GM18951 (cell line): ENCODE measurements around the gene CCDC50.

Experiments
- POLR2A ChIP-seq: IDR thresholded peaks from 4 replicates; pipeline ENCODE4 v1.6.1; 2011; ENCODE audit warnings: mild to moderate bottlenecking; ENCODE audit not compliant: insufficient read length, insufficient read depth; ENCODE audit errors: extremely low read depth
- in situ Hi-C: fragments of 300-500 bp; cut with MboI; formaldehyde crosslinking; loops from one replicate; pipeline ENCODE4 v1.12.0; 2022; ENCODE audit warnings: low sequenced_read_pairs, mixed read lengths, inconsistent platforms; ENCODE audit not compliant: unreplicated experiment

Gene CCDC50

GRCh38 chr3:191366675-191367074 is 37.5 kb downstream of the CCDC50 start:
- in situ Hi-C loops = loop anchor here (25.0 kb wide), 1 partner anchor 229 kb away; no protein-coding TSS in a partner anchor
- TF ChIP-seq POLR2A = no peak

- in situ Hi-C loops = loop anchor here (25.0 kb wide), 1 partner anchor 232 kb away; no protein-coding TSS in a partner anchor
- no peak for TF ChIP-seq POLR2A
These were observed 39.8 kb downstream of the CCDC50 start for GRCh38 chr3:191368755-191369615.

- TF ChIP-seq POLR2A = no peak
- in situ Hi-C loops = loop anchor here (25.0 kb wide), 1 partner anchor 232 kb away; no protein-coding TSS in a partner anchor
These were observed 40.4 kb downstream of the CCDC50 start for GRCh38 chr3:191369616-191370010.

DNA sequence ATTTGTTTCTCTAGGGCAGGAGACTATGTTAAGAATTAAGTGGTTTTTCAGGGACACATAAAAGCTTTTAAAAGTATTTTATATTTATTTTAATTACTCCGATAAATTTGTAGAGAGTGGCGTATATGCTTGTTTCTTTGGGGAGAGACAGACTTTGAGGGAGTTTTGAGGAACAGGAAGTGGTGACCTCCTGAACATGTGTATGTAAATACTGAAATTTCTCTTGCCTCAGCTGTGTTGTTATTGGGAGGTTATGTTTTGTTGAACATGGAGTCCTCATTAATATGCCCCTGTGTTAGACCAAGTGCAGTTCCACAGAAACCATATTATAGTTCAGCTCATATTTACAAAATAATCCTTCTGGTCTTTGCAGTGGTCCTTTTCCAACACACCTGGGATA is 42.9 kb downstream of the CCDC50 start:
- in situ Hi-C loops = loop anchor here (25.0 kb wide), 1 partner anchor 235 kb away; no protein-coding TSS in a partner anchor
- TF ChIP-seq POLR2A = no peak

DNA sequence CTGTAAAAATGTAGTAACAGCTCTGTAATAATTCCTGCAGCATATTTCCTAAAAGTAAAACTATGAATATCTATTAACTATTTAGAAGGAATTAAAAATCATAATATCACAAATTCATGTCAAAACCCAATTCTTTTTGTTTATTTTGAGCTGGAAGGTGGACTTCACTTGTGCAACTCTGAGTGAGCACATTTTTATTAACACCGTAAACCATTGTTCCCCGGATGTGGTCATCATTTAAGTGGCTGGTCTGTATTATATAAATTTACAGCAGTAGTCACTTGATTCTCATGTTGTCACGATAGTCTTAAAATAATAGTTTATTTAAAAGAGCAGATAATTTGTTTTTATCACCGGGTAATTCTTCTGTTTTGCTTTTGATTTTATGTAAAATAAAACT is 44.1 kb downstream of the CCDC50 start:
- in situ Hi-C loops = loop anchor here (25.0 kb wide), 1 partner anchor 236 kb away; no protein-coding TSS in a partner anchor
- no peak for TF ChIP-seq POLR2A

GRCh38 chr3:191376516-191377141 is 47.4 kb downstream of the CCDC50 start:
- in situ Hi-C loops = no loop called here

DNA sequence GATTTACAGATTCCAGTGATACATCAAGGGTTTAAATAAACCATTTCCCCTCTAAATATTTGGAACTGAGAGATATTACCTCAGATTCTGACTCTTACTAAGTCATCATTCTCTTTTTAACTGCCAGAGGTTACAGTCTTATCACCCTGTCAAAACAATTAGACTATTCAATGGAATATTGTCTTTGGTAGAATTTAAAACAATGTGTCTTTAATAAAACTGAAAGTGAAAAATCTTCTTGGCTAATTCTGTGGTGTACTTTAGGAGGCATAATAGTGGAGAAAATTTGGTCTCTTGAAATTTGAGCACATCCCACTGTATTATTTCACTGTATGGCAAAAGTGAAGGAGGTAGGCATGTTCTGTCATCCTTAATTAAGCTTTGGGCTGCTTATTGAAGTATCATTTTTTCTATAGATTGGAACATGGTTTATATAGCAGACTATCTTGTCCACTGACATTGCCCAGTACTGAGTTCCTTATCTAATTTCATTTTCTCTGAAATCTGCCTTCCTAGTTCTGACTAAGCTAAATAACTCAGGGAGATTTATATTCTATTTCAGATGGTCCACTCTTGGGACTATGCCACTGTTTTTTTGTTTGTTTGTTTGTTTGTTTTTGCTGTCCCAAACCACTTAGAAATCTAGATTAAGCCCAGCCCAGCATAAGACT is 49.1 kb downstream of the CCDC50 start:
- no peak for TF ChIP-seq POLR2A
- in situ Hi-C loops = no loop called here

More at GRCh38 chr3:191376516-191377141, 47.4 kb downstream of the CCDC50 start:
- TF ChIP-seq POLR2A = no peak

- no peak for TF ChIP-seq POLR2A
- in situ Hi-C loops = no loop called here
These were observed 50.3 kb downstream of the CCDC50 start for GRCh38 chr3:191379446-191379845.

DNA sequence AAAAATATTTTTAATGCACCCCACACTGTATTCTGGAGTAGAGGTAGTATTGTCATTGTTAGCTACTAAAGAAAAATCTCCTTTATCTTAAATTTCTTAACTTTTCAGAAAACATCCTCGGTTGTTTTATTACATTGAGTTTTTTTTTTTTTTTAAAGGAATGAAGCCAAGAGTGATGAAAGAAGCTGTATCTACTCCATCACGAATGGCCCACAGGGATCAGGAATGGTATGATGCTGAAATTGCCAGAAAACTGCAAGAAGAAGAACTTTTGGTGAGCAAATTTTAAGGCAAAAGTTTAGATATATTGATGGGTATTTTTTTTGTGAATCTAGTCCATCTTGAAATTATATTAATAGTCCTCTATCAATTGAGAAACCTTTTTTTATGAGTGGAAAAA is 50.8 kb downstream of the CCDC50 start:
- in situ Hi-C loops = no loop called here
- TF ChIP-seq POLR2A = no peak

DNA sequence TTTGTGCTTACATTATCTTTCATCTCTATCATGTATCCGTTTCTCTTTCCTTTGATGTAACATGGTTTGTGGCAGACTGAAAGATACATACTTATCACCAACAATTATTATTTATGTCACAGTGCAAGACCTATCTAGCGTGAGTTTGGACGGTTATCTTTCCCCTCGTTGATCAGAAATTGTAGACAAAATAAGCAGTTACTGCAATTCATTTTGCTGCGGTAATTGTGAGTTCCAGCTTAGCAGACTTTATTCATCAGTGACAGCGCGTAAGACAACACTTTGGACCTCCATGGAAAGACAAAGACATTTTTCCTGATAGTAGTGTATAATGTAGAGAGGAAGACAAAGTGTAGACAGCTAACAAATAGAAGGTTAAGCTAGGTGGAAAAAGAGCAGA is 52.1 kb downstream of the CCDC50 start:
- in situ Hi-C loops = no loop called here
- no peak for TF ChIP-seq POLR2A

DNA sequence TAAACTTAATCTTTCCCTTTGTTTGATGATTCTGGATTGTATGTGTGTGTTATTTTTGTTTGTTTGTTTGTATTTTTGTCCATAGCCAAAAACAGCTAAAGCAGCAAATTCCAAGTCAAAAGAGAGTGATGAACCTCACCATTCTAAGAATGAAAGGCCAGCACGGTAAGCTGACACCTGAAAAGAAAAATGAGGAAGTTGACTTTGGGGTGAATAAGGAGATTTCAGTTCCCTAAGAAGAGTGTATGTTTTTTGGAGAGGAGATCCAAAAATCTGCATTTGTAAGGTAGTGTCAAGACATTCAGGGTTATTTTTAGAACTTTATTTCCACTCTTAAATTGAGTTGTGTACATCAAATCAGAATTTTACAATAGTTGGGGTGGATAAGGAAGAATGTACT is 53.5 kb downstream of the CCDC50 start:
- in situ Hi-C loops = no loop called here
- TF ChIP-seq POLR2A = no peak

DNA sequence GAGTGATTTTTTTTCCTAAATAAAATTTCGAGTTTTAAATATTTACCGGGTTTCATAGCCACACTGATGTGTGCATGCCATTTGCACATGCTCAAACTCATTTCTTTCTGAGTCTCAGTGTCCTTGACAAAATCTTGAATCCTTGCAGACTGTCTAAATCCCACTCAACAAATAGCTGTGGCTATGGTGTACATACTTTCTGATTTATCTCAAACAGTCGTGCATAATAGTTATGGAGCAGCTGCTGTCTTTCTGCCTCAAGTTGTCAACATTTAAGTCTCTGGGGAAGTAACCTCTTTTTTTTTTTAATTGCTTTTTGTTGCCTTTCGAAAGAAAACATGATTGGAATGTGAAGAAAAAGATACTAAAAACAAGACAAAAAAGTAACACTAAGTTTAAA is 53.9 kb downstream of the CCDC50 start:
- no peak for TF ChIP-seq POLR2A
- in situ Hi-C loops = no loop called here

DNA sequence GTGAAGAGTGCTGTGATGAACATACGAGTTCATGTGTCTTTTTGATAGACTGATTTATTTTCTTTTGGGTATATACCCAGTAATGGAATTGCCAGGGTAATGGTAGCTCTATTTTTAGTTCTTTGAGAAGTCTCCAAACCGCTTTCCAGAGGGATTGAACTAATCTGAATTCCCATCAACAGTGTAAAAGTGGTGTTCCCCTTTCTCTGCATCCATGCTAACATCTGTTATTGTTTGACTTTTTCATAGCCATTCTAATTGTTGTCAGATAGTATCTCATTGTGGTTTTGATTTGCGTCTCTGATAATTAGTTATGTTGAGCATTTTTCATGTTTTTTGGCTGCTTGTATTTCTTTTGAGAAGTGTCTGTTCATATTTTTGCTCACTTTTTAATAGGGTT is 55.9 kb downstream of the CCDC50 start:
- no peak for TF ChIP-seq POLR2A
- in situ Hi-C loops = no loop called here

DNA sequence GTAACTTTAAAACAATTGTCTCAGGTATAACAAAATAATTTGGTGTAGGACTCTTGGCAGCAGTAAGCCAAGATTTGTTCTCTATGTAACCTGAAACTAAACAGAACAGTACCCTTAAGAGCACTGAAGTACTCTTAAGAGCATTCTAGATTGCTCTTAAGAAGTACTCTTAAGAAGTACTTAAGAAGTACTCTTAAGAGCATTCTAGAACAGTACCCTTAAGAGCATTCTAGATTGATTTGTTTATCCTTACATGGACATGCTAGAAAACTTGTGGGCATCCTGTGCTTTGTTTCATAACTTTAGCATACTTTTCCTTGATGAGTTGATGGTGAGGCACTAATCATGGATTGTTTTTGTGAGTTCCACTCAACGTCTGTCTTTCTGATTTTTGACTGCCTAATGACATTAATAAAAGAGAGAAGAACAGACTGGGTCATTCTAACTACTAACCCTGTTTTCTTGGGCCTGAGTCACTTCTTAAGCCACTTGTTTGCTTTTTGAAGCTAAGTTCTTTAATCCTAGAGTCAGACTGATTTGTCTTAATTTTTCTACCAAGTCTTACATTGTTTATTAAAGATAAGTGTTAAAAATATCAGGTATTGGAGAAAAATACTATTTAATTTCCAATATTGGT is 58.4 kb downstream of the CCDC50 start:
- in situ Hi-C loops = no loop called here

More for the DNA sequence above, 58.4 kb downstream of the CCDC50 start:
- TF ChIP-seq POLR2A = no peak
